Tongue (tissue), 2 donors: ENCODE results near the gene COBL. TPM values are rescaled to one million over a fixed set of nuclear protein-coding genes. Genes with fewer than 3 reads are reported as not detected.

Experiments
- DNase-seq: peaks from one replicate; pipeline ENCODE4 v3.0.0-alpha.2; 2015
- total RNA-seq: library from RNA; depleted of rRNA; stranded (reverse); fragments of >200 nt; gene quantifications from one replicate; pipeline ENCODE4 v1.2.3, GENCODE V29; 2014

The COBL gene
- total RNA-seq, 1 donor from 2014 or later, result 87.7 TPM

GRCh38 chr7:51189777-51190176 is 126.8 kb downstream of the COBL start:
- DNase-seq, result no peak

- DNase-seq, result no peak
These were observed 127.6 kb downstream of the COBL start for GRCh38 chr7:51188987-51189386.

- DNase-seq, result peak; percentile 64
These were observed 128.7 kb downstream of the COBL start for GRCh38 chr7:51187941-51188340.

- DNase-seq, result peak; percentile 59
These were observed 130.1 kb downstream of the COBL start for GRCh38 chr7:51186531-51186930.

GRCh38 chr7:51182636-51183166 is 133.9 kb downstream of the COBL start:
- DNase-seq, result peak; percentile 32

- no peak for DNase-seq
These were observed 136.5 kb downstream of the COBL start for GRCh38 chr7:51180092-51180491.

GRCh38 chr7:51175992-51176388 is 140.6 kb downstream of the COBL start:
- DNase-seq, result no peak

GRCh38 chr7:51175316-51175991 is 141.2 kb downstream of the COBL start:
- no peak for DNase-seq

- no peak for DNase-seq
These were observed 151.3 kb downstream of the COBL start for GRCh38 chr7:51165337-51165736.

GRCh38 chr7:51162724-51163329 is 153.8 kb downstream of the COBL start:
- peak; percentile 94 for DNase-seq

GRCh38 chr7:51161937-51162336 is 154.7 kb downstream of the COBL start:
- DNase-seq, result no peak

GRCh38 chr7:51160990-51161615 is 155.5 kb downstream of the COBL start:
- DNase-seq, result peak; percentile 92

- DNase-seq, result no peak
These were observed 156.2 kb downstream of the COBL start for GRCh38 chr7:51160411-51160810.

- no peak for DNase-seq
These were observed 157.7 kb downstream of the COBL start for GRCh38 chr7:51158742-51159445.

- DNase-seq, result no peak
These were observed 158.4 kb downstream of the COBL start for GRCh38 chr7:51158211-51158610.

- no peak for DNase-seq
These were observed 162.4 kb downstream of the COBL start for GRCh38 chr7:51154201-51154600.

GRCh38 chr7:51152706-51153200 is 163.9 kb downstream of the COBL start:
- DNase-seq, result no peak

- DNase-seq, result no peak
These were observed 165.2 kb downstream of the COBL start for GRCh38 chr7:51151455-51151854.

- DNase-seq, result no peak
These were observed 166.4 kb downstream of the COBL start for GRCh38 chr7:51150193-51150592.

- no peak for DNase-seq
These were observed 168.4 kb downstream of the COBL start for GRCh38 chr7:51148216-51148615.

- no peak for DNase-seq
These were observed 169.6 kb downstream of the COBL start for GRCh38 chr7:51146816-51147586.

GRCh38 chr7:51144178-51144577 is 172.4 kb downstream of the COBL start:
- no peak for DNase-seq
